H1 (cell line): ENCODE measurements around the gene UBAP2. TPM values are rescaled to one million over a fixed set of nuclear protein-coding genes. Genes with fewer than 3 reads are reported as not detected.

Experiments
- CTCF ChIA-PET: fragments of 300-600 bp; sonication (Branson Sonifier 250); formaldehyde crosslinking; loops from one replicate; lab custom pipeline; 2021; ENCODE audit not compliant: partially characterized antibody; lab: Charles Lee
- POLR2A ChIA-PET: fragments of 300-600 bp; sonication (Branson Sonifier 250); formaldehyde crosslinking; loops from one replicate; lab custom pipeline; 2021; ENCODE audit warnings: inconsistent platforms; ENCODE audit not compliant: partially characterized antibody; lab: Charles Lee
- DNase-seq, 2 experiments: peaks; one replicate each; pipeline versions ENCODE4 v3.0.0 to v3.0.0-alpha.2; 2010 to 2022; ENCODE audit warnings: low spot score in 2 of 2, low read depth in 1 of 2, mixed read lengths in 1 of 2
- FAIRE-seq: peaks from 2 replicates; lab custom pipeline; 2011; peaks lifted over from hg19 to GRCh38; lab: Jason Lieb, UNC
- H2AFZ ChIP-seq: 2 replicates; pipeline ENCODE4 v1.8.1; 2012; ENCODE audit warnings: low read length, inconsistent platforms
- H2AK5ac ChIP-seq: 2 replicates; pipeline ENCODE4 v1.6.1; 2013; ENCODE audit warnings: low read depth, low read length
- H2BK120ac ChIP-seq: replicated peaks from 2 replicates; pipeline ENCODE3; 2013; ENCODE audit warnings: low read depth, low read length, inconsistent platforms
- H2BK12ac ChIP-seq: 2 replicates; pipeline ENCODE4 v1.6.1; 2013; ENCODE audit warnings: low read depth, low read length
- H2BK15ac ChIP-seq: 2 replicates; pipeline ENCODE4 v1.6.1; 2013; ENCODE audit warnings: low read length
- H2BK20ac ChIP-seq: 2 replicates; pipeline ENCODE4 v1.6.1; 2013; ENCODE audit warnings: low read length
- H2BK5ac ChIP-seq: 2 replicates; pipeline ENCODE4 v1.6.1; 2013; ENCODE audit warnings: low read depth, low read length
- H3K14ac ChIP-seq: 2 replicates; pipeline ENCODE4 v1.6.1; 2013; ENCODE audit warnings: inconsistent platforms; ENCODE audit not compliant: insufficient read length
- H3K18ac ChIP-seq: 2 replicates; pipeline ENCODE4 v1.6.1; 2013; ENCODE audit warnings: low read length; ENCODE audit errors: extremely low read depth
- H3K23ac ChIP-seq: 2 replicates; pipeline ENCODE4 v1.6.1; 2013; ENCODE audit warnings: inconsistent platforms; ENCODE audit not compliant: insufficient read length
- H3K23me2 ChIP-seq: 2 replicates; pipeline ENCODE4 v1.6.1; 2013; ENCODE audit warnings: low read depth, low read length
- H3K27ac ChIP-seq: 2 replicates; pipeline ENCODE4 v1.6.1; 2011; ENCODE audit warnings: low read depth, low read length, inconsistent platforms
- H3K27me3 ChIP-seq, 4 experiments: replicated peaks in 1 of 4; 1 replicate in 1 of 4; 2 replicates in 3 of 4; pipeline versions ENCODE4 v1.6.1 to v1.8.1; 2011 to 2013; ENCODE audit warnings: low read length in 3 of 4, mild to moderate bottlenecking in 3 of 4, inconsistent platforms in 2 of 4, mixed read lengths in 2 of 4, moderate library complexity in 1 of 4; ENCODE audit not compliant: control insufficient read depth in 3 of 4, insufficient read depth in 3 of 4; ENCODE audit errors: extremely low read depth in 1 of 4
- H3K36me3 ChIP-seq, 4 experiments: 2 replicates each; pipeline versions ENCODE4 v1.6.1 to v1.8.1; 2011 to 2013; ENCODE audit warnings: mild to moderate bottlenecking in 4 of 4, low read length in 3 of 4, moderate library complexity in 2 of 4, control low read depth in 1 of 4, inconsistent platforms in 1 of 4; ENCODE audit not compliant: insufficient read depth in 4 of 4, control insufficient read depth in 2 of 4
- H3K4ac ChIP-seq: replicated peaks from 2 replicates; pipeline ENCODE3; 2013; ENCODE audit warnings: low read length, low read depth, mixed read lengths, inconsistent platforms; ENCODE audit not compliant: insufficient read length
- H3K4me1 ChIP-seq, 4 experiments: replicated peaks in 1 of 4; 1 replicate in 1 of 4; 2 replicates in 3 of 4; pipeline versions ENCODE4 v1.6.1 to v1.8.1; 2011 to 2013; ENCODE audit warnings: low read length in 3 of 4, inconsistent platforms in 2 of 4, mixed read lengths in 1 of 4; ENCODE audit not compliant: insufficient read depth in 4 of 4, control insufficient read depth in 3 of 4
- H3K4me2 ChIP-seq, 2 experiments: 2 replicates each; pipeline versions ENCODE4 v1.6.1 to v1.8.1; 2011 to 2013; ENCODE audit warnings: low read depth in 2 of 2, low read length in 2 of 2, control low read depth in 1 of 2, inconsistent platforms in 1 of 2, mild to moderate bottlenecking in 1 of 2; ENCODE audit not compliant: insufficient read depth in 1 of 2
- H3K4me3 ChIP-seq, 4 experiments: fragments of 200-600, 300-600 bp in 1 of 4; sonication (generic), shearing (Covaris generic), sonication (Bioruptor Twin) in 1 of 4; 2 replicates each; pipeline versions ENCODE4 v1.5.1 to v1.8.1; 2011 to 2016; ENCODE audit warnings: low read length in 4 of 4, low read depth in 3 of 4, control low read depth in 2 of 4, inconsistent platforms in 2 of 4, mild to moderate bottlenecking in 2 of 4, mixed read lengths in 1 of 4, moderate library complexity in 1 of 4; ENCODE audit not compliant: insufficient read depth in 2 of 4; ENCODE audit errors: extremely low read depth in 1 of 4
- H3K56ac ChIP-seq: replicated peaks from 2 replicates; pipeline ENCODE3; 2013; ENCODE audit warnings: low read depth, mild to moderate bottlenecking, mixed read lengths, low read length, inconsistent platforms; ENCODE audit not compliant: insufficient read length
- H3K79me1 ChIP-seq: 2 replicates; pipeline ENCODE4 v1.6.1; 2013; ENCODE audit warnings: low read depth, low read length, control low read depth
- H3K79me2 ChIP-seq, 2 experiments: 2 replicates each; pipeline versions ENCODE4 v1.6.1 to v1.8.1; 2012 to 2013; ENCODE audit warnings: low read length in 2 of 2, mild to moderate bottlenecking in 2 of 2, inconsistent platforms in 1 of 2; ENCODE audit not compliant: insufficient read depth in 2 of 2, control insufficient read depth in 1 of 2
- H3K9ac ChIP-seq, 4 experiments: replicated peaks in 1 of 4; 1 replicate in 1 of 4; 2 replicates in 3 of 4; pipeline versions ENCODE4 v1.6.1 to v1.8.1; 2011 to 2013; ENCODE audit warnings: low read depth in 3 of 4, low read length in 3 of 4, control low read depth in 2 of 4, mild to moderate bottlenecking in 2 of 4, moderate library complexity in 2 of 4, inconsistent platforms in 1 of 4; ENCODE audit errors: extremely low read depth in 1 of 4
- H3K9me3 ChIP-seq, 2 experiments: 2 replicates each; pipeline versions ENCODE4 v1.6.1 to v1.8.1; 2012 to 2013; ENCODE audit warnings: mild to moderate bottlenecking in 2 of 2, moderate library complexity in 2 of 2, control low read depth in 1 of 2, inconsistent platforms in 1 of 2, low read depth in 1 of 2, low read length in 1 of 2, mixed read lengths in 1 of 2; ENCODE audit not compliant: insufficient read depth in 2 of 2
- H4K20me1 ChIP-seq, 2 experiments: replicated peaks in 1 of 2; 2 replicates each; pipeline versions ENCODE3 to v1.8.1; 2011 to 2013; ENCODE audit warnings: inconsistent platforms in 2 of 2, low read length in 2 of 2, mild to moderate bottlenecking in 1 of 2; ENCODE audit not compliant: insufficient read depth in 2 of 2, control insufficient read depth in 1 of 2
- H4K5ac ChIP-seq: 2 replicates; pipeline ENCODE4 v1.6.1; 2013; ENCODE audit warnings: low read length, low read depth, mixed read lengths, inconsistent platforms; ENCODE audit not compliant: insufficient read length
- H4K8ac ChIP-seq: 2 replicates; pipeline ENCODE4 v1.8.0; 2013; ENCODE audit warnings: mild to moderate bottlenecking, moderate library complexity, low read length, inconsistent platforms; ENCODE audit not compliant: insufficient read depth; ENCODE audit errors: extremely low read depth
- H4K91ac ChIP-seq: replicated peaks from 2 replicates; pipeline ENCODE3; 2013; ENCODE audit warnings: low read length, mixed read lengths, inconsistent platforms; ENCODE audit not compliant: insufficient read length
- CEBPB ChIP-seq: IDR thresholded peaks from 2 replicates; pipeline ENCODE4 v1.6.1; 2012; ENCODE audit warnings: low read depth, low read length
- CHD2 ChIP-seq: IDR thresholded peaks from 2 replicates; pipeline ENCODE4 v1.6.1; 2012; ENCODE audit warnings: low read length, improper control_type of control experiment
- CTBP2 ChIP-seq: IDR thresholded peaks from 2 replicates; pipeline ENCODE4 v1.7.0; 2011; ENCODE audit warnings: borderline replicate concordance, mild to moderate bottlenecking, moderate library complexity, mixed read lengths, low read length; ENCODE audit not compliant: insufficient read depth, insufficient read length
- GABPA ChIP-seq: IDR thresholded peaks from 2 replicates; pipeline ENCODE4 v1.6.1; 2011; ENCODE audit warnings: mild to moderate bottlenecking, low read length, moderate library complexity, borderline replicate concordance; ENCODE audit not compliant: insufficient read depth
- KDM1A ChIP-seq: fragments of 200-600, 300-600 bp; sonication (generic); IDR thresholded peaks from 2 replicates; pipeline ENCODE4 v1.7.1; 2016; ENCODE audit warnings: mild to moderate bottlenecking, low read length, borderline replicate concordance
- NRF1 ChIP-seq: IDR thresholded peaks from 2 replicates; pipeline ENCODE4 v1.6.1; 2011; ENCODE audit warnings: mild to moderate bottlenecking, low read depth, low read length, improper control_type of control experiment
- PHF8 ChIP-seq: fragments of 200-600 bp; sonication (generic); conservative IDR thresholded peaks from 2 replicates; pipeline ENCODE4 v1.7.1; 2012; ENCODE audit warnings: low read depth, mild to moderate bottlenecking, inconsistent platforms, low read length, moderate library complexity
- POU5F1 ChIP-seq: IDR thresholded peaks from 2 replicates; pipeline ENCODE4 v1.6.1; 2011; ENCODE audit warnings: low read depth, mild to moderate bottlenecking, low read length, moderate library complexity
- SAP30 ChIP-seq: fragments of 300-600 bp; sonication (generic); IDR thresholded peaks from 2 replicates; pipeline ENCODE4 v1.7.1; 2012; ENCODE audit warnings: low read length, moderate library complexity, mild to moderate bottlenecking, inconsistent platforms; ENCODE audit not compliant: insufficient read depth, insufficient replicate concordance
- TAF7 ChIP-seq: optimal IDR thresholded peaks from 2 replicates; pipeline ENCODE3; 2011; ENCODE audit warnings: low read depth, mild to moderate bottlenecking, inconsistent platforms, low read length, moderate library complexity, borderline replicate concordance
- TBP ChIP-seq: IDR thresholded peaks from 2 replicates; pipeline ENCODE4 v1.6.1; 2011; ENCODE audit warnings: low read depth, low read length, improper control_type of control experiment
- YY1 ChIP-seq: IDR thresholded peaks from 2 replicates; pipeline ENCODE4 v1.6.1; 2011; ENCODE audit warnings: low read depth, mild to moderate bottlenecking, low read length
- WGBS, 2 experiments: shearing (Covaris generic) in 1 of 2; methylation state at CpG; one replicate each; pipeline versions ENCODE4 v1.1.6 to v1.1.7; 2013 to 2015; ENCODE audit warnings: low lambda C conversion rate in 2 of 2, mixed read lengths in 2 of 2, inconsistent platforms in 1 of 2, low coverage in 1 of 2, missing lambda C conversion rate in 1 of 2; ENCODE audit not compliant: insufficient replicate concordance in 2 of 2, insufficient coverage in 1 of 2, insufficient read length in 1 of 2; ENCODE audit errors: extremely low coverage in 1 of 2, missing lambda C conversion rate in 1 of 2; 5-methylcytosine and 5-hydroxymethylcytosine counted together
- polyA plus RNA-seq, 7 experiments: library from polyadenylated mRNA; depleted of rRNA in 3 of 7; stranded (reverse) in 5 of 7; unstranded in 2 of 7; fragments of >200 nt in 5 of 7; fragments of 200-250 nt in 2 of 7; gene quantifications; 1 replicate in 5 of 7; 2 replicates in 1 of 7; 4 replicates in 1 of 7; pipeline versions ENCODE4 v1.2.1 to v1.2.3, GENCODE V29; 2011 to 2013; ENCODE audit warnings: missing spikeins in 2 of 7, mixed read lengths in 2 of 7
- total RNA-seq: library from RNA; stranded (reverse); fragmentation: NEBNext Ultra II Directional; extraction: Animal tissue kit (Norgen Biotek cat#: 25700); gene quantifications from 2 replicates; pipeline ENCODE4 v1.2.1, GENCODE V29; 2021

Gene UBAP2
- total and polyA plus RNA-seq, 2 of the 8 experiments (the other 6 are each of a cell fraction or from before 2014, with no cell fraction given) = 75.0 to 81.4 TPM

GRCh38 chr9:33932078-33932807 lies 116.4 kb downstream of the UBAP2 start:
- Histone ChIP-seq H2BK15ac (no peak overlapping the region), H3K4me3 (no peak overlapping the region), H3K36me3 (peaks cover 33 to 78% (median 56%) of the 10 kb centered on the region in 4 experiments), H3K9me3 (no peaks in the 10 kb centered on the region), H3K9ac (no peak overlapping the region), H3K23ac (no peak overlapping the region), H2BK5ac (no peak overlapping the region; the same call in 1 of the 2 replicates), H3K56ac (no peak overlapping the region), H3K79me1 (no peaks in the 10 kb centered on the region), H3K79me2 (peaks cover 0 to 4% of the 10 kb centered on the region in 2 experiments; a peak in 1 of 4 replicates), H3K27ac (no peak overlapping the region), H2BK12ac (no peak overlapping the region), H3K4ac (no peak overlapping the region), H3K4me1 (peaks cover 0 to 4% (median under 1%) of the 10 kb centered on the region in 4 experiments; a peak in 5 of 7 replicates), H2AK5ac (no peak overlapping the region), H3K4me2 (no peak overlapping the region), H3K27me3 (no peaks in the 10 kb centered on the region), H3K18ac (no peak overlapping the region), H2BK20ac (no peak overlapping the region), H4K8ac (no peak overlapping the region), H3K14ac (no peak overlapping the region), H3K23me2 (no peaks in the 10 kb centered on the region), H2AFZ (no peak overlapping the region), H4K91ac (no peak overlapping the region), H4K20me1 (peaks cover 2 to 6% of the 10 kb centered on the region in 2 experiments), H2BK120ac (no peak overlapping the region), H4K5ac (no peak overlapping the region)
- DNase-seq (no peak), FAIRE-seq (no peak)
- ChIA-PET POLR2A (no interaction called here), CTCF (interaction anchor here (0.6 to 7.0 kb wide), 4 partner anchors 8 to 115 kb away, joined by 3 to 70 read pairs (median 4); no protein-coding TSS in a partner anchor)
- 88% methylated on average over 20 of the region's 20 CpGs; no CpG with 5 or more reads in 1 of the 2 experiments for WGBS, 2 experiments
- TF ChIP-seq CHD2 (no peak), TAF7 (no peak), CTBP2 (no peak), SAP30 (no peak), KDM1A (no peak), PHF8 (no peak), NRF1 (no peak), YY1 (no peak), CEBPB (no peak), GABPA (no peak), POU5F1 (no peak), TBP (no peak)
